GM10847 (cell line): Measurements from ENCODE around the gene CTDSP2.

Experiments
- POLR2A ChIP-seq: IDR thresholded peaks from 2 replicates; pipeline ENCODE4 v1.6.1; 2011; ENCODE audit not compliant: insufficient read length; ENCODE audit errors: extremely low read depth

The CTDSP2 gene, protein sequence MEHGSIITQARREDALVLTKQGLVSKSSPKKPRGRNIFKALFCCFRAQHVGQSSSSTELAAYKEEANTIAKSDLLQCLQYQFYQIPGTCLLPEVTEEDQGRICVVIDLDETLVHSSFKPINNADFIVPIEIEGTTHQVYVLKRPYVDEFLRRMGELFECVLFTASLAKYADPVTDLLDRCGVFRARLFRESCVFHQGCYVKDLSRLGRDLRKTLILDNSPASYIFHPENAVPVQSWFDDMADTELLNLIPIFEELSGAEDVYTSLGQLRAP

GRCh38 chr12:57846577-57847319, at the start of gene CTDSP2:
CTDSP2 (minus strand) TSS chr12:57846729; CDS start chr12:57846435, 294 bp downstream.
- no peak for TF ChIP-seq POLR2A

GRCh38 chr12:57896115-57896433, 49.5 kb upstream of the CTDSP2 start:
- no peak for TF ChIP-seq POLR2A

DNA sequence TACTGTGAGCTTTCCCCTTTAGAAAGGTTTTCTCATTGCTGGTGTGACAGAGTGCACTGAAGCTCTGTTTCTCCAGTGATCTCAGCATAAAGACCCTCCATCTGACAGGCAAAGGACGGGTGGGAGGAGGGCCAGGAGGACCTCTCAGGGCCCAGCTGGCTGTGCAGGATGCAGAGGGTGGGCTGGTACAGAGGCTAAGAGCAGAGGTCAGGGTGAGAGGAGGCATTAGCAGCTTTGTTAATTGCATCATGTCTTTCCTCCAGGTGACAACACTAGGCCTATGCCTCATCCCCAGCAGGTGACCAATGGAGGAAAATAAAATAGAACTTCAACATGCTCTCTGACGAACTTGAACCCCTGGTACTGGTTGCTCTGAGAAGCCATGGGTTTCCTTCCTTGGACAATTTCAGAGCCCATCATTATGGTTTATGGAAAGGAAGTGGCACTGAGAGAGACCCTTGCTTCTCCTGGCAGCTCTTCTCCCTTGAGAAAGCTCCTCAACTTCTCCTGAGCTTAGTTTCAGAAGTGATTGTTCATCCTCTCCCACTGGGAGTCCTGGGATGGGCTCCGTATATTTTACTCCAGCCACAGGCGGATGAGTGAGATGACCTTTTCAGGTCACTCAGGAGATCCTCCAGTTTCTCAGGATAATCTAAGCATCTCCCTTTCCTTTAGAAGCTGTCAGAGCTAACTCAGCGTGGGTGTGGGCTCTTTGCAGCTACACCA, 49.0 kb upstream of the CTDSP2 start:
- TF ChIP-seq POLR2A: no peak

GRCh38 chr12:57894399-57895292, 48.1 kb upstream of the CTDSP2 start:
- no peak for TF ChIP-seq POLR2A

- no peak for TF ChIP-seq POLR2A
Measured at GRCh38 chr12:57893431-57894353, 47.2 kb upstream of the CTDSP2 start.

DNA sequence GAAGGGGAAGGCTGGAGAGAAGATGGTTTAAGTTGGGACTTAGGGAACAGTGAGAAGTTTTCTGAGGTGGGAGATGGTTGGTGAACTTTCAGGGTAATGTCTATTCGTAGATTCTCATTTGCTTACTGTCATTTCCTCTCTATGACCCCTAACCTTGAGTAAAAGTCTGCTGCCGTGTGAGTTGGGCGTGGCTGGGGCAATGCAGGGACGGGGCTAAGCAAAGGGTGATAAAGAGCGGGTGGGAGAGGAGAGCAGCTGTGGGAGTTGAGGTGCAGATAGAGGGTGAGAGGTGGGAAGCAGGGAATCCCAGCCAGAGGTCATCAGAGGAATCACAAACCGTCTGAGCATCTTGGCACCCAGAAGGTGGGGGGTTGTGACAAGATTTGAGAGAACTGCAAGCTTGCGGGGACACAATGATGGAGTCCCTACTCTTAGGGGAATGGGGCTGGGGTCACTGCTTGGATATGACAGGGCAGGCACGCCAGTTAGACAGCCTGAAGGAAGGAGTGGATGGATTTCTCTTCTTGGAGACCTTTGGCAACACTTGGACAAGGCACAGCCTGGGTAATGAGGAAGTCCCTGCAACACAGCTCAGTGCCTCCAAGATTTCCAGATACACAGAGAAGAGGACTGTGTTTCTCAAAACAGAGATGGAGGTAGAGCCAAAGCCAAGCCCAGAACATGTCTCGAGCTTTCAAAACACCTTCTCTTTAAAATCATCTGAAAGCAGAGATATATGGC, 45.9 kb upstream of the CTDSP2 start:
- no peak for TF ChIP-seq POLR2A

GRCh38 chr12:57891542-57892228, 45.2 kb upstream of the CTDSP2 start:
- TF ChIP-seq POLR2A: no peak

GRCh38 chr12:57890191-57891115, 43.9 kb upstream of the CTDSP2 start:
- no peak for TF ChIP-seq POLR2A

- no peak for TF ChIP-seq POLR2A
Measured at GRCh38 chr12:57889500-57889989, 43.0 kb upstream of the CTDSP2 start.

GRCh38 chr12:57888409-57889157, 42.1 kb upstream of the CTDSP2 start:
- TF ChIP-seq POLR2A: no peak
